Chondrocyte (in vitro differentiated cells): ENCODE data around the gene NDUFS8. TPM values are rescaled to one million over a fixed set of nuclear protein-coding genes. Genes with fewer than 3 reads are reported as not detected.

ENCODE experiments used
- DNase-seq: peaks from one replicate; pipeline ENCODE4 v3.0.0; 2021; ENCODE audit warnings: mixed read lengths, low spot score
- H3K27ac Mint-ChIP-seq: one replicate; pipeline ENCODE4 v1.8.0; 2021; ENCODE audit warnings: mild to moderate bottlenecking, moderate library complexity, mixed read lengths; ENCODE audit not compliant: unreplicated experiment
- H3K27me3 Mint-ChIP-seq: 2 replicates; pipeline ENCODE4 v1.8.0; 2021; ENCODE audit warnings: low read depth, mixed read lengths
- H3K36me3 Mint-ChIP-seq: 2 replicates; pipeline ENCODE4 v1.8.0; 2021; ENCODE audit warnings: low read depth, mixed read lengths
- H3K4me1 Mint-ChIP-seq: 2 replicates; pipeline ENCODE4 v1.8.0; 2021; ENCODE audit warnings: low read depth, mild to moderate bottlenecking, mixed read lengths
- H3K4me3 Mint-ChIP-seq: one replicate; pipeline ENCODE4 v1.8.0; 2021; ENCODE audit warnings: mild to moderate bottlenecking, moderate library complexity, mixed read lengths; ENCODE audit not compliant: unreplicated experiment
- H3K9me3 Mint-ChIP-seq: 2 replicates; pipeline ENCODE4 v1.8.0; 2021; ENCODE audit warnings: low read depth, mixed read lengths
- CTCF ChIP-seq: fragments of 200-600 bp; sonication (generic); IDR thresholded peaks from 2 replicates; pipeline ENCODE4 v1.5.0; 2021; ENCODE audit warnings: antibody characterized with exemption, mild to moderate bottlenecking, moderate library complexity
- total RNA-seq: library from RNA; stranded (reverse); gene quantifications from 3 replicates; pipeline ENCODE4 v1.2.1, GENCODE V29; 2021

Gene NDUFS8
- total RNA-seq, 1 donor from 2014 or later = 140 TPM

DNA sequence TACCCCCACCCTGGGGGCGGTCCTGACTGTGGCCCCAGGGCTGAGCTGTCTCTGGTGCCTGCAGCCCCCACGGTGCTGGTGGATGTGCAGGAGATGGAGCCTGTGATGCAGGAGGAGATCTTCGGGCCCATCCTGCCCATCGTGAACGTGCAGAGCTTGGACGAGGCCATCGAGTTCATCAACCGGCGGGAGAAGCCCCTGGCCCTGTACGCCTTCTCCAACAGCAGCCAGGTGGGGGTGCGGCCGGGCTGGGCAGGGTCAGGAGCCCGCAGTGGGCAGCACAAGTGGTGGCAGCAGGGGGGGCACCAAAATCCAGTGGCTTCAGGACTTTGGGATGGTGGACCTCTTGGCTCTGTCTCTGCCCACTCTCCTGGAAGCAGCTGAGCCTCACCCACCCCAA lies 8.0 kb upstream of the NDUFS8 start:
- no peak overlapping the region for H3K27ac Mint-ChIP-seq
- TF ChIP-seq CTCF = no peak
- no peaks in the 10 kb centered on the region for H3K27me3 Mint-ChIP-seq
- H3K4me3 Mint-ChIP-seq = no peak overlapping the region
- DNase-seq = no peak
- peaks cover 9% of the 10 kb centered on the region for H3K36me3 Mint-ChIP-seq
- peaks cover 10% of the 10 kb centered on the region for H3K9me3 Mint-ChIP-seq
- H3K4me1 Mint-ChIP-seq = peaks cover 32% of the 10 kb centered on the region

DNA sequence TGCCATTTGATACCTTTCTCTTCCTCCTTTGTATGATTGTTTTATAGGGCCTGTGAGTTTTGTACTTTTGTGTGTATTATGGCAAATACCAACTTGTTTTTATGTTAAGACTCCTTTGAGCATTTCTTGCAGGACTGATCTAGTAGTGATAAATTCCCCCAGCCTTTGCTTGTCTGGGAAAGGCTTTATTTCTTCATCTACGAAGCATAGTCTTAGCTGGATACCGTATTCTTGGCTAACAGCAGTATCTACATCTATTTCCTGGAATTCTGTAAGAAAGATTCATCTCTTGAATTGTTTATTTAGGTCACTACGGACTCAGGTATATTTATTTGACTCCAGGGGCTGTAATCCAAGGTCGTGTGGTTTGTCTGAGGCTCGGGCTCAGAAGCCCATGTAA lies 6.0 kb upstream of the NDUFS8 start:
- TF ChIP-seq CTCF = no peak
- Mint-ChIP-seq H3K4me3 (no peak overlapping the region), H3K36me3 (peaks cover 10% of the 10 kb centered on the region), H3K27me3 (no peaks in the 10 kb centered on the region), H3K9me3 (peaks cover 10% of the 10 kb centered on the region), H3K4me1 (peaks cover 44% of the 10 kb centered on the region), H3K27ac (no peak overlapping the region)
- no peak for DNase-seq

DNA sequence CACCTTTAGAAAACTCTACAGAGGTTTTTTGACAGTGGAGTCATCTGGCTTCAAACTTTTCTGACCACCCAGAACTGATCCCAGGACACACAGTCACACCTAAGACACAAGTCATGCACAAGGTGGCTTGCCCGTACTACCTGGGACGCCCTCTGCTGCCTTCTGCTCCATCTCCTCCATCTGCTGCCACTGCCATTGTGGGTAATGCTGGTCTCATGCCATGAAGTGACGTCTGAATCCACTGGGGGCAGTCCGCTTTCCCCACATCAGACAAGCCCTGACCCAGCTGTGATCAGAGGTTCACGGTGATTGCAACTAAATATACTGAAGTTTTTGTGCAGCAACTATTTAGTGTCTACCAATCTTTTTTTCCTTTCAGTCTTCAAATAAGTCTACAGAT lies 5.4 kb upstream of the NDUFS8 start:
- H3K36me3 Mint-ChIP-seq = peaks cover 10% of the 10 kb centered on the region
- H3K27ac Mint-ChIP-seq = no peak overlapping the region
- H3K9me3 Mint-ChIP-seq = peaks cover 10% of the 10 kb centered on the region
- no peak for TF ChIP-seq CTCF
- peaks cover 49% of the 10 kb centered on the region for H3K4me1 Mint-ChIP-seq
- no peak for DNase-seq
- H3K27me3 Mint-ChIP-seq = no peaks in the 10 kb centered on the region
- no peak overlapping the region for H3K4me3 Mint-ChIP-seq

DNA sequence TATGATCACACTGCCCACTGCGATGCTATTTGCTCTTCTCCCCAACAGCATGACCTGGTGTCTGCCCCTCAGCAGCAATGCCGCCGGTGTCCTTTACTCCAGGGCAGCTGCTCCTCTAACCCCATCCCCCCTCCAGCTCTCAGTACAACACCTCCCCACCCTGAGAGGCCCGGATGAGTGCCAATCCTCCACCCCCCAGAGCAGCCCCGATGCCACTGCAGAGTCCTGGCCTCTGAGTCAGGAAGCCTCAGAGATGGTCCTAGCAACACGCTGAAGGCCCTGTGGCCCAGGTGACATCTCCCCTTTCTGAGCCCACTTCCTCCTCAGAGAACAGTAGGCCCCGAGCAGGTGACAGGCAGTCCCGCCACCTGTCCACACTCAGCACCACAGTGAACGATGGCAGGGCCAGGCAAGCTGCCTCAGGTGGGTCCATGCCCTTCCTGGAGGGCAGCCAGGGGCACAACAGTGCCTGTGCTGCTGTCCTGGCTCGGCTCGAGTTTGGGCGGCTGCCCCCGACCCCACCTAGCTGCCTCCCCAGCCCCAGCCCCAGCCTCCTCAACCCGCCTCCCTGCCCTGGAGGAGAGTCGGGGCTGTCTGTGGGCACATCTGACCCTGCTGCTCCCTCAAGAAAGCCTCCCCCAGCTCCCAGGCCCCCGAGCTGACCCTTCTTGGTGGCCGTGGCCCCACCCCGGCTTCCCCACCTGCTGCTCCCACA lies 3.9 kb upstream of the NDUFS8 start:
- Mint-ChIP-seq H3K9me3 (peaks cover 10% of the 10 kb centered on the region), H3K4me1 (peaks cover 51% of the 10 kb centered on the region), H3K36me3 (peaks cover 11% of the 10 kb centered on the region), H3K27ac (peak overlapping the region; percentile 95), H3K27me3 (no peaks in the 10 kb centered on the region), H3K4me3 (peak overlapping the region; percentile 6)
- TF ChIP-seq CTCF = no peak
- DNase-seq = no peak

- Mint-ChIP-seq H3K27ac (peak overlapping the region; percentile 95), H3K4me3 (peak overlapping the region; percentile 63)
These were observed 2.8 kb upstream of the NDUFS8 start for GRCh38 chr11:68027667-68028066.

More at GRCh38 chr11:68027667-68028066, 2.8 kb upstream of the NDUFS8 start:
- Mint-ChIP-seq H3K4me1 (peaks cover 55% of the 10 kb centered on the region), H3K27me3 (no peaks in the 10 kb centered on the region), H3K36me3 (peaks cover 13% of the 10 kb centered on the region), H3K9me3 (peaks cover 10% of the 10 kb centered on the region)
- DNase-seq = no peak
- no peak for TF ChIP-seq CTCF
